ENCODE data around the gene USP30.

DNA sequence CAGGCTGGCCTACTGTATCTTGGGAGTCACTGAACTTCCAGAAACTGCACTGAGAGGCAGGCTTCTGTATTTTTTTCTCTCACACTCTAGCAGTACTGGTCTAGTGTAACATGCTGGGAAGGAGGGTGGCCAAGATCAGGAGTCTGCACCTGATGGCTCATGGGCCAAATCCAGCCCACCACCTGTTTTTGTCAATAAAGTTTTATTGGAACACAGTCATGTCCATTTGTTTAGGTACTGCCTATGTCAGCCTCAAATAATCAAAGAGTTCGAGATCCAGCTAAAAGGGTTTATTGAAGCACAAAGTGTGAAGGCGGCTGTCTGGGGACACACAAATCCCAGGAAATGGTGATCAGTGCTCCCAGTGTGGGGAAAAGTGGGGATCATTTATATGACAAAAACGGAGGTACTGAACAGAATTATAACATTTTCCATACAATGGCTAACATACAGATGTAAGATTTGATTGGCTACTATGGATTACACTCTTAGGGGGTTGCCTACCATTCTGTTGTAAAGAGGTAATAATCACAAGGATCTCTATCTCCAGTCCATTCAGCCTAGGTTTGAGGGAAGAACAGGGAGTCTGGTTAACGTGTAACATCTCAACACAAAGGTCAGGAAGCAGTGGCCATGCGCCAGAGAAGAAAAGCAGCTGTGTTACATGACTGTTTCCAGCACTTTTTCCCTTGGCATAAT lies 12.9 kb downstream of the USP30 start:
- TF ChIP-seq, protein P1, sequence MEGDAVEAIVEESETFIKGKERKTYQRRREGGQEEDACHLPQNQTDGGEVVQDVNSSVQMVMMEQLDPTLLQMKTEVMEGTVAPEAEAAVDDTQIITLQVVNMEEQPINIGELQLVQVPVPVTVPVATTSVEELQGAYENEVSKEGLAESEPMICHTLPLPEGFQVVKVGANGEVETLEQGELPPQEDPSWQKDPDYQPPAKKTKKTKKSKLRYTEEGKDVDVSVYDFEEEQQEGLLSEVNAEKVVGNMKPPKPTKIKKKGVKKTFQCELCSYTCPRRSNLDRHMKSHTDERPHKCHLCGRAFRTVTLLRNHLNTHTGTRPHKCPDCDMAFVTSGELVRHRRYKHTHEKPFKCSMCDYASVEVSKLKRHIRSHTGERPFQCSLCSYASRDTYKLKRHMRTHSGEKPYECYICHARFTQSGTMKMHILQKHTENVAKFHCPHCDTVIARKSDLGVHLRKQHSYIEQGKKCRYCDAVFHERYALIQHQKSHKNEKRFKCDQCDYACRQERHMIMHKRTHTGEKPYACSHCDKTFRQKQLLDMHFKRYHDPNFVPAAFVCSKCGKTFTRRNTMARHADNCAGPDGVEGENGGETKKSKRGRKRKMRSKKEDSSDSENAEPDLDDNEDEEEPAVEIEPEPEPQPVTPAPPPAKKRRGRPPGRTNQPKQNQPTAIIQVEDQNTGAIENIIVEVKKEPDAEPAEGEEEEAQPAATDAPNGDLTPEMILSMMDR (conservative IDR thresholded peaks at IDR 0.05; ENCODE audit: low read length) = no peak
- no peak for TF ChIP-seq EZH2phosphoT487 (IDR thresholded peaks at IDR 0.05; ENCODE audit: borderline replicate concordance)

Measured in Loucy (cell line).